HepG2 (cell line): ENCODE measurements around the gene SYT17. TPM values are rescaled to one million over a fixed set of nuclear protein-coding genes. Genes with fewer than 3 reads are reported as not detected.
A peak's percentile ranks its signal among the peaks of the same experiment; 100 is the strongest.

Experiments
- ARID4A ChIP-seq: sonication (generic); formaldehyde crosslinking; IDR thresholded peaks from 2 replicates; pipeline ENCODE4 v1.5.0; 2020; ENCODE audit warnings: mild to moderate bottlenecking, missing genetic modification reagents, borderline replicate concordance
- ATF6 ChIP-seq: sonication (generic); formaldehyde crosslinking; conservative IDR thresholded peaks from 2 replicates; pipeline ENCODE4 v1.4.0; 2020; ENCODE audit warnings: missing genetic modification reagents
- CCDC6 ChIP-seq: sonication (generic); formaldehyde crosslinking; IDR thresholded peaks from 2 replicates; pipeline ENCODE4 v1.8.1; 2022; ENCODE audit warnings: mild to moderate bottlenecking, missing genetic modification reagents, moderate library complexity
- CHCHD3 ChIP-seq: sonication (generic); formaldehyde crosslinking; IDR thresholded peaks from 2 replicates; pipeline ENCODE4 v1.8.0; 2022; ENCODE audit warnings: mild to moderate bottlenecking, missing genetic modification reagents, moderate library complexity
- DMAP1 ChIP-seq: IDR thresholded peaks from 2 replicates; pipeline ENCODE4 v1.6.1; 2016
- GFI1 ChIP-seq: sonication (generic); formaldehyde crosslinking; IDR thresholded peaks from 2 replicates; pipeline ENCODE4 v1.5.0; 2020; ENCODE audit warnings: missing genetic modification reagents, mild to moderate bottlenecking, borderline replicate concordance
- MAF1 ChIP-seq: sonication (generic); formaldehyde crosslinking; IDR thresholded peaks from 2 replicates; pipeline ENCODE4 v1.5.0; 2020; ENCODE audit warnings: missing genetic modification reagents, borderline replicate concordance
- NBN ChIP-seq: fragments of 450-650 bp; conservative IDR thresholded peaks from 2 replicates; pipeline ENCODE4 v1.6.1; 2017
- RFX3 ChIP-seq: IDR thresholded peaks from 2 replicates; pipeline ENCODE4 v1.6.1; 2016; ENCODE audit warnings: missing biosample characterization, missing genetic modification reagents
- SNAPC2 ChIP-seq: sonication (generic); formaldehyde crosslinking; IDR thresholded peaks from 2 replicates; pipeline ENCODE4 v1.8.1; 2022; ENCODE audit warnings: mild to moderate bottlenecking, missing genetic modification reagents
- SP4 ChIP-seq: sonication (generic); formaldehyde crosslinking; IDR thresholded peaks from 2 replicates; pipeline ENCODE4 v1.8.1; 2023; ENCODE audit warnings: mild to moderate bottlenecking, missing genetic modification reagents
- TAF1 ChIP-seq: sonication (generic); formaldehyde crosslinking; IDR thresholded peaks from 2 replicates; pipeline ENCODE4 v1.4.0; 2020; ENCODE audit warnings: missing genetic modification reagents
- ZBTB3 ChIP-seq: sonication (generic); formaldehyde crosslinking; IDR thresholded peaks from 2 replicates; pipeline ENCODE4 v1.4.0; 2020; ENCODE audit warnings: low read depth, mild to moderate bottlenecking, moderate library complexity, missing genetic modification reagents, borderline replicate concordance
- ZBTB39 ChIP-seq: sonication (generic); formaldehyde crosslinking; IDR thresholded peaks from 2 replicates; pipeline ENCODE4 v1.5.0; 2020; ENCODE audit warnings: missing genetic modification reagents
- ZNF282 ChIP-seq: fragments of 450-650 bp; IDR thresholded peaks from 2 replicates; pipeline ENCODE4 v1.6.1; 2018; ENCODE audit not compliant: partially characterized antibody
- ZNF292 ChIP-seq: sonication (generic); formaldehyde crosslinking; IDR thresholded peaks from 2 replicates; pipeline ENCODE4 v1.8.1; 2022; ENCODE audit warnings: mild to moderate bottlenecking, low read depth, missing genetic modification reagents, borderline replicate concordance
- ZNF383 ChIP-seq: sonication (generic); formaldehyde crosslinking; IDR thresholded peaks from 2 replicates; pipeline ENCODE4 v1.4.0; 2020; ENCODE audit warnings: missing genetic modification reagents, mild to moderate bottlenecking, borderline replicate concordance
- ZNF567 ChIP-seq: sonication (generic); formaldehyde crosslinking; IDR thresholded peaks from 2 replicates; pipeline ENCODE4 v1.8.1; 2023; ENCODE audit warnings: mild to moderate bottlenecking, missing genetic modification reagents, borderline replicate concordance
- polyA plus RNA-seq, 8 experiments: library from polyadenylated mRNA; depleted of rRNA in 3 of 8; stranded (reverse) in 7 of 8; unstranded in 1 of 8; fragments of >200 nt; fragmentation: Illumina TruSeq in 4 of 8; extraction: Trizol in 4 of 8; gene quantifications; 2 replicates each; pipeline versions ENCODE4 v1.2.1 to v1.2.3, GENCODE V29; 2011 to 2016; ENCODE audit warnings: low read depth in 4 of 8, missing spikeins in 1 of 8, mixed read lengths in 1 of 8; ENCODE audit not compliant: insufficient read depth in 1 of 8
- total RNA-seq, 5 experiments: library from RNA; depleted of rRNA; stranded (reverse); fragments of >200 nt; fragmentation: Illumina TruSeq; extraction: Trizol; gene quantifications; 2 replicates each; pipeline ENCODE4 v1.2.3, GENCODE V29; 2016; ENCODE audit warnings: low read depth in 1 of 5
- TF ChIP-seq, protein P1 (sequence below): sonication (generic); formaldehyde crosslinking; IDR thresholded peaks from 2 replicates; pipeline ENCODE4 v1.5.1; 2020; ENCODE audit warnings: missing genetic modification reagents, mild to moderate bottlenecking, borderline replicate concordance

SYT17 gene
- total and polyA plus RNA-seq, 2 of the 13 experiments (the other 11 are each of a cell fraction or from before 2014, with no cell fraction given): 0.44 TPM; not detected in 1

DNA sequence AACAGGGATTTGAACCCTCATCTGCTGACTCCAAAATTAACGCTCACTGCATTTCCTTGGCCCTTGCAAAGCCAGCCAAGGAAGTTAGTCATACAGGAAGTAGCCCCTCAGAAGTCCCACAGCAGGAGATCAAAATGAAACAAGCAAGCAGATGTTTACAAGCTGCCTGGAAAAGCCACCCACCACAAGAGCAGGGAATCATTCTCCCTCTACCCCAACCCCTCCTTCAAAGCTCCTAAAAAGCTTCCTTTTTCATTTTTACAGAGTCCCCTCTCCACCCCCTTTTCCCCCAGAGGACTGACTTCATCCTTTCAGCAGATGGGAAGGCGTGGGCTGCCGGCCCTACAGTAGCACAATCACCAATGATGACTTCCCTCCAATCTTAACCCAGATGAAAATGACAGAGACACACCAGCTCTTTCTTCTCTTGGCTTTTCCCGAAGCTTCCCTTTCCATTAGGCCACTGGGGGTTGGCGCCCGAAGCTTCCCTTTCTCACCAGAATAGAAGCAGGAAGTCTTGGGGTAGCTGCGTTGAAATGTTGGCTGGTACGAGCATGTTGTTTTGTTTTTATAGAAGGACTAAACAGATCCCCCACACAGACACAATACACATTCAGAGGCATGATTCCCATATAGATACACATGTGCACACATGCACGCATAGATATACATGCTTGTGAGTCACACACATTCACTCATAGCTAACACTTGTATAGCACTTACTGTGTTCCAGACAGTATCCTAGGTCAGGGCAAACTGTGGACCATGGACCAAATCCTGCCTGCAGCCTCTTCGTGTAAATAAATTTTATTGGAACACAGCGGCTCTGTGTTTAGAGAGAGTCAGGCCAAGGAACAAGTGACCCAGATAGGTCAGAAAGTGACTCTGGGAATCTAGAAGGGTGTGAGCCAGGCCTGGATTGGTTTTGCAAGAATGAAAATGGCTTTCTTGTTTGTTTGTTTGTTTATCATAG lies 36.9 kb upstream of the SYT17 start (continued):
- no peak for TF ChIP-seq ZBTB39
- TF ChIP-seq RFX3 (CRISPR knock-in tag): no peak
- no peak for TF ChIP-seq CHCHD3 (CRISPR knock-in tag)
- no peak for TF ChIP-seq TAF1
- no peak for TF ChIP-seq DMAP1 (CRISPR knock-in tag)
- TF ChIP-seq, protein P1, sequence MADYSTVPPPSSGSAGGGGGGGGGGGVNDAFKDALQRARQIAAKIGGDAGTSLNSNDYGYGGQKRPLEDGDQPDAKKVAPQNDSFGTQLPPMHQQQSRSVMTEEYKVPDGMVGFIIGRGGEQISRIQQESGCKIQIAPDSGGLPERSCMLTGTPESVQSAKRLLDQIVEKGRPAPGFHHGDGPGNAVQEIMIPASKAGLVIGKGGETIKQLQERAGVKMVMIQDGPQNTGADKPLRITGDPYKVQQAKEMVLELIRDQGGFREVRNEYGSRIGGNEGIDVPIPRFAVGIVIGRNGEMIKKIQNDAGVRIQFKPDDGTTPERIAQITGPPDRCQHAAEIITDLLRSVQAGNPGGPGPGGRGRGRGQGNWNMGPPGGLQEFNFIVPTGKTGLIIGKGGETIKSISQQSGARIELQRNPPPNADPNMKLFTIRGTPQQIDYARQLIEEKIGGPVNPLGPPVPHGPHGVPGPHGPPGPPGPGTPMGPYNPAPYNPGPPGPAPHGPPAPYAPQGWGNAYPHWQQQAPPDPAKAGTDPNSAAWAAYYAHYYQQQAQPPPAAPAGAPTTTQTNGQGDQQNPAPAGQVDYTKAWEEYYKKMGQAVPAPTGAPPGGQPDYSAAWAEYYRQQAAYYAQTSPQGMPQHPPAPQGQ (CRISPR knock-in tag): no peak
- TF ChIP-seq ZNF567 (CRISPR knock-in tag): no peak
- TF ChIP-seq NBN: no peak
- TF ChIP-seq CCDC6: no peak
- no peak for TF ChIP-seq ARID4A (CRISPR knock-in tag)
- 0 out of 2 replicates have a peak, but pooled peaks have one; percentile 30 for TF ChIP-seq SNAPC2
- TF ChIP-seq ZNF292 (CRISPR knock-in tag): peak; percentile 46; the same call in 1 of the 2 replicates
- TF ChIP-seq MAF1 (CRISPR knock-in tag): no peak
- no peak for TF ChIP-seq ATF6 (CRISPR knock-in tag)
- TF ChIP-seq ZBTB3 (CRISPR knock-in tag): no peak
- no peak for TF ChIP-seq GFI1 (CRISPR knock-in tag)
- TF ChIP-seq ZNF282: no peak
- TF ChIP-seq SP4 (CRISPR knock-in tag): 0 out of 2 replicates have a peak, but pooled peaks have one; percentile 18
- no peak for TF ChIP-seq ZNF383 (CRISPR knock-in tag)
